SHP77 treated with DMSO at 0.1 percent for 48 hours (cell line): ENCODE measurements around the gene RAP1GAP2.
A peak's percentile ranks its signal among the peaks of the same experiment; 100 is the strongest.

Experiments used
- DNase-seq: peaks from one replicate; lab custom pipeline; 2025; lab: John Stamatoyannopoulos, UW

The RAP1GAP2 gene

DNA sequence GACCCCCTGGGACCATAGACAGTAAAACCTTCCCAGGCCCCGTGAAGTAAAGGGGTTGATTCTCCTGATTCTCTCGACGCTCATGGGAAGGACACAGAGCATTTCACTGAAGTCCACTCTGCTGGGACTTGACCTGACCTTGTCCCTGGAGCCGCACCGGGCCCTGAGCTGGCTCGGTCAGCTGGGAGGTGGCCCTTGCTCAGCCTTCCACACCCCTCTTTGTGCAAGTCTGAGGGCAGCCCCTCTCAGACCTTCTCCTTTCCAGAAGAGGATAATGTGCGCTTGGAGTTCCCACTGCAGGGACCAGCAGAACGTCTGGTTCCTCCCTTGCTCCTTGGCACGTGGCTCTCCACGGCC lies 115.5 kb downstream of the RAP1GAP2 start:
- no peak for DNase-seq

DNA sequence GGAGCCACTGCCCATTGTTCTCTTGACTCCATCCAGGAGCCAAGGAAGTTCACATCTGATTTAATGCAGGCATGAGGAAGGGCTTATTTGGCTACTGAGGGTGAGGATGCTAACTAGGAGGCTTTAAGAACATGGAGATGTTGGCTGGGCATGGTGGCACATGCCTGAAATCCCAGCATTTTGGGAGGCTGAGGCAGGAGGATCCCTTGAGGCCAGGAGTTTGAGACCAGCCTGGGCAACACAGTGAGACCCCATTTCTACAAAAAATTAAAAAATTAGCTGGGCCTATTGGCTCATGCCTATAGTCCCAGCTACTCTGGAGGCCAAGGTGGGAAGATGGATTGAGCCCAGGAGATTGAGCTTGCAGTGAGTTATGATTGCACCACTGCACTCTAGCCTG lies 116.5 kb downstream of the RAP1GAP2 start:
- DNase-seq: no peak

DNA sequence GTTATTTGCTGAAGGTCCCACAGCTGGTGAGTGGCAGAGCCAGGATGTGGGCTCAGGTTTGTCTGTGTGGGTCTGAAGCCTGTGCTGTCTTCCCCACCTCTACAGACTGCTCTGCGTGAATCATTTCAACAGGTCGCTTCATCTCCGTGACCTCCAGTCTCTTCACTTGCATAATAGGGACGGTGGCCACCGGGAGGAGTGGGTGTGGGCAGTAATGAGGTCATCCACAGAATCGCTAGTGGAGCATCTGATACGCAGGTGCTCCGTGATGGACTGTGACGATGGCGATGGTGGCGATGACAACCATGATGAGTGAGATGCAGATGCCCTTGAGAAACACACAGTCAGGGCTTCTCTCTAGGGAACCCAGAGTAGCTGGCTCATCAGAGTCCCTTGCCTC lies 120.2 kb downstream of the RAP1GAP2 start:
- DNase-seq: no peak

DNA sequence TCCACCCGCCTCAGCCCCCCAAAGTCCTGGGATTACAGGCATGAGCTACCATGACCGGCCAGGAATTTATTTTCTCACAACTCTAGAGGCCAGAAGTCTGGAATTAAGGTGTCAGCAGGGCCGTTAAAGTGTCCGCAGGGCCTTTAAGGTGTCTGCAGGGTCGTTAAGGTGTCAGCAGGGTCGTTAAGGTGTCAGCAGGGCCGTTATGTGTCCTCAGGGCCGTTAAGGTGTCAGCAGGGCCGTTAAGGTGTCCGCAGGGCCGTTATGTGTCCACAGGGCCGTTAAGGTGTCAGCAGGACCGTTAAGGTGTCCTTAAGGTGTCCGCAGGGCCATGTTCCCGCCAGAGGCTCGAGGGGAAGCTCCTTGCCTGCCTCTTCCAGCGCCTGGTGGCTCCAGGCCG lies 125.2 kb downstream of the RAP1GAP2 start:
- no peak for DNase-seq

GRCh38 chr17:2924211-2924610 lies 128.0 kb downstream of the RAP1GAP2 start:
- DNase-seq: no peak

DNA sequence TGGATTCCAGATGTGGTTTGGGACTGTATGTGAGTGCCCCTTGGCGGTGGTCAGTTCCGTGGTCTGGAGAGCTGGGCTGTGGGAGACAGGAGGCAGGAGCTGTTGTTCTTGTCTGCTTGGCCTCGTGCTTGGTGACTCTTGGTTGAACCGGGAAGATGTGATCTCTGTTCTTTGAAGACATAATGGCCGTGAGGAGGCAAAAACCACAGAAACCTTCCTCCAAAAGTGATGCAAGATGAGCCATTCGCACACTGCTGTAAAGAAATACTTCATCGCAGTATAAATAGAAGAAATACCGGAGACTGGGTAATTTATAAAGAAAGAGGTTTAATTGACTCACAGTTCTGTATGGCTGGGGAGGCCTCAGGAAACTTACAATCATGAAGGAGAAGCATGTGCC lies 128.8 kb downstream of the RAP1GAP2 start:
- DNase-seq: no peak

- DNase-seq: no peak
Observed at GRCh38 chr17:2926019-2926650, 129.9 kb downstream of the RAP1GAP2 start.

GRCh38 chr17:2928294-2928890 lies 132.2 kb downstream of the RAP1GAP2 start:
- DNase-seq: no peak

GRCh38 chr17:2929881-2930533 lies 133.8 kb downstream of the RAP1GAP2 start:
- DNase-seq: peak; percentile 39

DNA sequence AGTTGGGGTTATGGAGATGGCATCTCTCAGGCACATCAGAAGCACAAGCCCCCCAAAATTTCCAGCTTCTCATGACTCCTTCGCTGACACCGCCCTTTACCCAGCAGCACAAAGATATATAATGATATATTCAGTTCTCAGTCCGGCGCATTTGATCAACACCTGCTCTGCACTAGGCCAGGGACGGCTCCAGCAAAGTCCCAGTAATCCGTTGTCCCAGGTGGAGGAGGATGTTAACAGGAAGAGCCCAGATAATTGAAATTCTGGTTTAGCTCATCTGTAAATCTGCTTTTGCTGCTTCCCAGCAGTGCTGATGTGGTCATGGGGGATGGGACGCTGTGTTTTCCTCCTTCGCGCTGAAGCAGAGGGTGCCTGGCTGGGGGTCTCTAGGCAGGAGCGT lies 135.6 kb downstream of the RAP1GAP2 start:
- DNase-seq: no peak

- DNase-seq: no peak
Observed at GRCh38 chr17:2932946-2933345, 136.7 kb downstream of the RAP1GAP2 start.

DNA sequence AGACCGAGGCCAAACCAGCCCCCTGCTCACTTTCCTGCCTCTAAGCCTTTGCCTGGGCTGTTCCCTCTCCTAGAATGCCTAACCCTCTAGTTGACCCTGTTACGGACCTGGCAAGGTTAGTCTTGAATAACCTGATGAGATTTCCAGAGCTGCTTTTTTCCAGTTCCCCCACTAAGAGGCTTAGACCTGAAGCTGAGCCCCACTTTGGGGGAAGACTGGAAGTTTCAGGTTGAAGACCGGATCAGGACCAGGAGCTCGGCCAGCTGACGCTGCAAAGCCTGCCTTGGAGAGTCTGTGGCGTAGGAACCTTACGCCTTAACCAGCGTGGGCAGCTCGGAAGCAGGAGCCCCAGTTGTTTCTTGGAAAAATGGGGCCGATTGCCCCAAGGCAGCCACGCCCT lies 137.4 kb downstream of the RAP1GAP2 start:
- DNase-seq: no peak

DNA sequence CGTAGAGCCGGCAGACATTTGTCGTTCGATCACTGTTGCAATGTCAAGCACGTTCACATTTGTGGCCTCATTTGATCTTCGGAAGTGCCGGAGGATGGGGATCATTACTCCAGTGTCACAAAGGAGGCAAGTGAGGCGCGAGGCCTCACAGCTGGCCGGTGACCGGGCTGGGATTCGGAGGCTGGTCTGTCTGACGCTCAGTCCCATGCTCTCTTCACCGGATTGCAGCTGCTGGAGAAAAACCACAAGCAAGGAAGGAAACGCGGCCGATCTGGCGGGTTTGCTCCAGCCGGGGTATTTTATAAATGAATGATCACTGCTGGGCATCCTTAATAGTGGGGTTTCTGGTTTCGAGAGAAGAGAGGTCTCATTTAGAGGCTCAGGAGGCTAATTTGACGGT lies 139.4 kb downstream of the RAP1GAP2 start:
- DNase-seq: no peak

DNA sequence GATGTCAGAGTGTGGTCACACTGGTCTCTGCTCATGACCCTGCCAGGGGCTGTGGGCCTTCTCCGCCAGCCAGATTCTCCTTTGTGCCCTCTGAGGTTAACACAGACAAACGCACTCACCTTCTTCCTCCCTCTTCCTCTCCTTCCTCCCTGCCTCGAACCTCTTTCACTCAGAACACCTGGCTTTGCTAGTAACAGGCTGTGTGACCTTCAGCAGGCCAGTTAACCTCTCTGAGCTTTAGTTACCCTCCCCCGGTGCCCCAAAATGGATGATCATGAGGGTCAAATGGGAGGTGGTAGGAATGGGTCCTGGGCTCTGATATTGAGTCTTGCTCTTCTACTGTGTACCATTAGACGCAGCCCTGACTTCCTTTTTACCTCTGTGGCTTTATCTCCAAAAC lies 140.1 kb downstream of the RAP1GAP2 start:
- no peak for DNase-seq

DNA sequence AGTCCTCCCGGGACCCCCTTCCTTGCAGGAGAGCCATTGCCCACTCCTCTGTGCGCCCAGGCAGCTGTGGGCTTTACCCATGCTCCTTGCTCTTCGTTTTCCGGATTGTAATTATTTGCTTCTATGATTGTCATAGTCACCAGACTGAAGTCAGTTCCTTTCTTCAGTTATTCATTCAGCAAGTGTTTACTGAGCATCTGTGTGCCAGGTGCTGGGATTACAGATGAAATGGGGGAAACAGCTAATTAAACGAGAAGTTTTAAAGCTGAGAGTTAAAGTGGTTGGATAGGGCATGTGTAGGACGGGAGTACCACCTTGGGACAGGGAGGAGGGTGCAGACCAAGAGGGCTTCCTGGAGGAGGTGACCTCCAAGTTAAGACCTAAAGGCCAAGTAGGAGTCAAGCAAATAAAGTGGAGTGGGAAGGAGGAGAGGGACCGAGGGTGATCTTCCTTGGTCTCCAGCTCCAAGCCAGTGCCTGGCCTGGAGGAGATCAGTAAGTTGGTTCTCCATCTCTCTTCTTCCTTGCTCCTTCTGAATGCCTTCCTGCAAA lies 140.6 kb downstream of the RAP1GAP2 start:
- DNase-seq: no peak

DNA sequence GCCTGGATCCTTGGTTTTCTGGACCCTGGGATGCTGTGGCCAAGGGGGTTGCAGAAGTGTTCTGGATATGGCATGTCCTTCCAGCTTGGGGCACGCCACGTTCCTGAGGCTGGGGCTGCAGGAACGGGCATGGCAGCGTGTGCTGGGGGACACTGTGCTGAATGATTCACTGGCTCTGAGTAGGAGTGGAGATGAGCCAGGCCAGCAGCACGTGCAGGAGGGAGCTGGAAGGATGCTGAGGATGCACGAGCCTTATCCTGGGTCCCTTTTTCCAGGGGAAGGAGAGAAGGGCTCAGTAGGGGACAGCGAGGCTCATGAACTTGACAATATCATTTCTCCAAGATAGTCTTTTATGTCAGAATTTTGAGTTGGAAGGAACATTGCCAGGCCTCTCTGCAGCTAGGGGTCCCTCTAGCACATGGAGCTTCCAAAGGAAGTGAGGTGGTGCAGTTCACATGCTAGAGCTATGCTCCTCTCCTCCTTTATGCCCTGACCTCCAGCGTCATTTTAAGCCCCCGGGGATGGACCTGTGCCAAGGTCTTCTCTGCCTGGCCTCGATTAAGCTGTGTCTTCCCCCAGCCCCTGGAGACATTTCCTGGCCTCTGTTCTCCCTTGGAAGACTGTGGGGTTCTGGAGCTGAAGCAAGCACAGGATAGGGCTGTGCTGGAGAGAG lies 141.2 kb downstream of the RAP1GAP2 start:
- no peak for DNase-seq

DNA sequence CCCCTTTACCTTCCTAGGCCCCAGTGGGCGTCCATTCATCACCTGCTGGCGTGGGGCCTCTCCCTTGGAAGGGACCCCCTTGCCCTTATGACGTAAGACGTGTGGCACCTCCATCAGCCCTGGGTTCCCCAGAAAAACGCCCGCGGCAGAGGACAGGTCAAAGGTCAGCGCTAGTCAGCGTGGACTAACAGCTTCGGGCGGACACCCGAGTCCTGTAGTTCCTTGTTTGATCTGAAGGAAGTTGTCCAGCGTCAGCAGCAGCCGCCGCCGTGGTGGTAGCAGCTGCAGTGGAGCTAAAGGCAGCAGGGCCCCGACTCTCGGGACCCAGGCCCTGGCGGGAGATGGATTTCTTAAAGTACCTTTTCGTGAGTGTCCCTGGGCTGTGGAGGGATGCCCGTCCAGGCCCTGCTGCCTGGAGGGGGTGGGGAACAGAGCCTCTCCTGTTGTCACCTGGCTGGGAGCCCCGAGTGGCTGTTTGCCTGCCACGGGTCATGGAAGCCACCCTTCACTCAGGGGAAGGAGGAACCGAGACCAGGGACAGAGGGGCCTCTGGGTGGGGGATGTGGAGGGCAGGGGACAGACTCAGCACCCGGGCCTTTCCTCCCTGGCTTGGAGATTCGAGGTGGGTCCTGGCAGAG lies 143.6 kb downstream of the RAP1GAP2 start:
- no peak for DNase-seq

- no peak for DNase-seq
Observed at GRCh38 chr17:2940352-2940751, 144.1 kb downstream of the RAP1GAP2 start.

DNA sequence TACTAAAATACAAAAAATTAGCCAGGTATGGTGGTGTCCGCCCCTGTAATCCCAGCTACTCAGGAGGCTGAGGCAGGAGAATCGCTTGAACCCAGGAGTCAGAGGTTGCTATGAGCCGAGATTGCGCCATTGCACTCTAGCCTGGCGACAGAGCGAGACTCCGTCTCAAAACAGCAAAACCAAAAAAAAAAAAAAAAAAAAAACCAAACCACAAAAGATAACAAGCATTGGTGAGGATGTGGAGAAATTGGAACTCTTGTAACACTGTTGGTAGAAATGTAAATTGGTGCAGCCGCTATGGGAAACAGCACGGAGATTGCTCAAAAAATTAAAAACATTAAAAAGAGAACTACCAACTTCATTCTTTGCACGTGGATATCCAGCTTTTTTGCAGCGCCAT lies 147.7 kb downstream of the RAP1GAP2 start:
- no peak for DNase-seq

- DNase-seq: no peak
Observed at GRCh38 chr17:2945299-2945698, 149.1 kb downstream of the RAP1GAP2 start.

DNA sequence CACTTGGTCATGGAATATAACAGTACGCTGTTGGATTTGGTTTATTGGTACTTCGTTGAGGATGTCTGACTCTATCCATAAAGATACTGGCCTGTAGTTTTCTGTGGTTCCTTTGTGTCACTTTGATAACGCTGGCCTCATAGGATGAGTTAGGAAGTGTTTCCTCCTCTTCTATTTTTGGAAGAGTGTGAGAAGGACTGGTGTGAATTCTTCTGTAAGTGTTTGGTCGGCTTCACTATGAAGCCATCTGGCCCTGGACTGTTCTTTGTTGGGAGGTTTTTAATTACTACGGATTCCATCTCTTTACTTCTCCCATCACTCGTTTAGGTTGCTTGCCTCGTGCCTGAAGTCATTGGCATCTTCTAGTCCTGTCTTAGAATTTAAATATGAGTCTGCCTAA lies 149.9 kb downstream of the RAP1GAP2 start:
- DNase-seq: no peak

- DNase-seq: no peak
Observed at GRCh38 chr17:2947588-2947950, 151.3 kb downstream of the RAP1GAP2 start.
